Measurements from ENCODE around the gene THOC6.
A peak's percentile ranks its signal among the peaks of the same experiment; 100 is the strongest.

THOC6 gene

GRCh38 chr16:3017794-3018506 is 5.9 kb upstream of the THOC6 start, which contains the start of gene CLDN6:
TSS of gene CLDN6 (minus strand) at chr16:3018183. CDS start at chr16:3016021, 2,162 bp downstream.
- peak; percentile 19 for DNase-seq

GRCh38 chr16:3019594-3020246 is 4.1 kb upstream of the THOC6 start:
- DNase-seq = no peak

GRCh38 chr16:3020247-3020603 is 3.6 kb upstream of the THOC6 start, which contains the start of gene TNFRSF12A:
TSS of gene TNFRSF12A (plus strand) at chr16:3020368. CDS start at chr16:3020398, 30 bp downstream.
- DNase-seq = peak; percentile 50

- peak; percentile 47 for DNase-seq
Observed at GRCh38 chr16:3020604-3021448, 3.0 kb upstream of the THOC6 start.

DNA sequence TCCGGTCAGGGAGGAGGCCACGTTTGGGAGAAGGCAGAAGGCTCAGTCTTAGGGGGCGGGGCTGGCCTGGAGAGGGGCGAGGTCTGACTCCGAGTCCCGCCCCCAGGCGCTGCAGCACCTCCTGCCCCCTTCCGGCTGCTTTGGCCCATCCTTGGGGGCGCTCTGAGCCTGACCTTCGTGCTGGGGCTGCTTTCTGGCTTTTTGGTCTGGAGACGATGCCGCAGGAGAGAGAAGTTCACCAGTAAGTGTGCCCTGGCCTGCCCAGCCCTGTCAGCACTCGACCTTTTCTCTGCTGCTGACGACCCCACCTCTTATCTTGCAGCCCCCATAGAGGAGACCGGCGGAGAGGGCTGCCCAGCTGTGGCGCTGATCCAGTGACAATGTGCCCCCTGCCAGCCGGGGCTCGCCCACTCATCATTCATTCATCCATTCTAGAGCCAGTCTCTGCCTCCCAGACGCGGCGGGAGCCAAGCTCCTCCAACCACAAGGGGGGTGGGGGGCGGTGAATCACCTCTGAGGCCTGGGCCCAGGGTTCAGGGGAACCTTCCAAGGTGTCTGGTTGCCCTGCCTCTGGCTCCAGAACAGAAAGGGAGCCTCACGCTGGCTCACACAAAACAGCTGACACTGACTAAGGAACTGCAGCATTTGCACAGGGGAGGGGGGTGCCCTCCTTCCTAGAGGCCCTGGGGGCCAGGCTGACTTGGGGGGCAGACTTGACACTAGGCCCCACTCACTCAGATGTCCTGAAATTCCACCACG is 2.2 kb upstream of the THOC6 start:
- DNase-seq = peak; percentile 38

GRCh38 chr16:3022208-3022683 is 1.6 kb upstream of the THOC6 start:
- peak; percentile 44 for DNase-seq

- DNase-seq = no peak
Observed at GRCh38 chr16:3022684-3023414, 986 bp upstream of the THOC6 start.

- DNase-seq = no peak
Observed at GRCh38 chr16:3023415-3023668, 493 bp upstream of the THOC6 start.

DNA sequence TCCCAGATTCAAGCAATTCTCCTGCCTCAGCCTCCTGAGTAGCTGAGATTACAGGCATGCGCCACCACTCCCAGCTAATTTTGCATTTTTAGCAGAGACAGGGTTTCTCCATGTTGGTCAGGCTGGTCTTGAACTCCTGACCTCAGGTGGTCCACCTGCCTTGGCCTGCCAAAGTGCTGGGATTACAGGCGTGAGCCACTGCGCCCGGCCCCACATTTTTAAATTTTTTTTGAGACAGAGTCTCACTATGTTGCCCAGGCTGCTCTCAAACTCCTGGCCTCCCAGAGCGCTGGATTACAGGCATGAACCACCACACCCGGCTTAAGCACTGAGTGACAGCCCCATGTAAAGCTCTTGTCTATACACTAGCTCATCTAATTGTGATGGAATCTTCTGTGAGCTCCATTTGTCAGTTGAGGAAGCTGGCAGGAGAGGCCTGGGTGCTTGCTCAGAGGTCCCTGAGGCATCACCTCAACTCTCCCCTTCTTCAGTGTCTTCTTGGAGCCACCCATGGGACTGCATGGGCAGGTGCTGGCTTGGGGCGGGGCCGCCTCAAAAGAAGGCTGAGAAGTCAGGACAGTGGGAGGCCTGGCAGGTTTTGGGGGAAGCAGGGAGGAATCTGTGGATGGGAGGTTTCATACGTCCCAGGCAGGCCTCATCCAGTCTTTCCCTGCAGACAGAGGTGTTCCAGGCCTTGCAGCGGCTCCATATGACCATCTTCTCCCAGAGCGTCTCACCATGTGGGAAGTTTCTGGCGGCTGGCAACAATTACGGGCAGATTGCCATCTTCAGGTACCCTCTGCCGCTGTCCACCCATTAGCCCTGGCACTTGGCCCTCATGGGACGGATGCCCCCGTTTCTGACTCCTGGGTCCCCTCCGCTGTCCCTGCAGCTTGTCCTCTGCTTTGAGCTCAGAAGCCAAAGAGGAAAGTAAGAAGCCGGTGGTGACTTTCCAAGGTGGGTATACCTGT is 1.5 kb downstream of the THOC6 start:
- no peak for DNase-seq

GRCh38 chr16:3026003-3026378 is 2.2 kb downstream of the THOC6 start:
- no peak for DNase-seq

DNA sequence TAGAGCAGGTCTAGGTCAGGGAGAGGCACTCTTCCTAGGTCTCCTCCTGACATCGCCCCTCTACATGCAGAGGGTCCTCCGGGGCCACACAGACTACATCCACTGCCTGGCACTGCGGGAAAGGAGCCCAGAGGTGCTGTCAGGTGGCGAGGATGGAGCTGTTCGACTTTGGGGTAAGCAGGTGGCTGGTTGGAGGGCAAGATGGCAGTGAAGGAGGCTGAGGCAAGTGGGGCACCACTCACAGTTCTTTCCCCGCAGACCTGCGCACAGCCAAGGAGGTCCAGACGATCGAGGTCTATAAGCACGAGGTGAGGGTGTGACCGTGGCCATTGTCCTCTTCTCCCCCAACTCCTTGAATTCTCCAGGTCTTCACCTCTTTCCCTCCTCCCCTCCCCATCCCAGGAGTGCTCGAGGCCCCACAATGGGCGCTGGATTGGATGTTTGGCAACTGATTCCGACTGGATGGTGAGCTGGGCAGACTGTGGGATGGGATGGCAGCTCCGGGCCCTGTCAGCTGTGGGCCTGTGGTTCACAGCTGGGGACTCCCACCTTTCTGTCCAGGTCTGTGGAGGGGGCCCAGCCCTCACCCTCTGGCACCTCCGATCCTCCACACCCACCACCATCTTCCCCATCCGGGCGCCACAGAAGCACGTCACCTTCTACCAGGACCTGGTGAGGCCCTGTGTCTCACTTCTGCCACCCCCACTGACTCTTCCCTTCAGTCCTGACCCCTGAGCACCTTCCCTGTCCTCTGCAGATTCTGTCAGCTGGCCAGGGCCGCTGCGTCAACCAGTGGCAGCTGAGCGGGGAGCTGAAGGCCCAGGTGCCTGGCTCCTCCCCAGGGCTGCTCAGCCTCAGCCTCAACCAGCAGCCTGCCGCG is 3.0 kb downstream of the THOC6 start:
- no peak for DNase-seq

- DNase-seq = no peak
Observed at GRCh38 chr16:3027489-3027795, 3.6 kb downstream of the THOC6 start.

- peak; percentile 87 for DNase-seq
Observed at GRCh38 chr16:3027983-3028715, 4.3 kb downstream of the THOC6 start.

DNA sequence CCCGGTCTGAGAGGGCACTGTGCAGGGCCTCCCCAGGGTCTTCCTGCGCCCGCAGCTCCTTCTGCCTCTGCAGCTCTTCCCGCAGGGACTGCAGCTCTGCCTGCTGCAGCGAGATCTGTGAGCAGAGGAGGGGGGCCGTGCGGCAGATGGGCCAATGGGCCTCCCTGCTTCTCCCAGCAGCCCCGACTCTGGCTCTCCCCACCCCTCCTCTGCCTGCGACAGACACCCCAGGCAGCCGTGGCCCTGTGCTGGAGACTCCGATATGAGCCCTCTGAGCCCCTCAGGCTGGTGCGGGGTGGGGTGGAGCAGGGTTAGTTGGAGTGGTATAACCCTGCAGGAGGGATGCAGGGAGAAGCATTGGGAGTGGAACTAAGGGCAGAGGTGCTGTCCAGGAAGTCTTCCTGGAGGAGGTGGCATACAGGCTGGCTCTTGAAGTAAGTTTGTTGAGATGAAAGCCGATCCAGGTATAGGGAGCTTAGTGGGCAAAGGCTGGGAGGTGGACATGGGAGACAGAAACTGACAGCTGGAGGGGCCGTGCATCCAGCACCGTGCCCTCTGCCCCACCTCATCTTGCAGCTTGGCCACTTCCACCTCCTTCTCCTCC is 5.0 kb downstream of the THOC6 start:
- no peak for DNase-seq

GRCh38 chr16:3029491-3030221 is 5.8 kb downstream of the THOC6 start:
- DNase-seq = no peak

GRCh38 chr16:3030222-3031212 is 6.7 kb downstream of the THOC6 start:
- DNase-seq = no peak

GRCh38 chr16:3032624-3033023 is 8.8 kb downstream of the THOC6 start:
- no peak for DNase-seq

Measured in effector CD8-positive, alpha-beta T cell (primary cell).